NCI-H2107 treated with DMSO at 0.1 percent for 48 hours (cell line): ENCODE data around the gene DPYD.
A peak's percentile ranks its signal among the peaks of the same experiment; 100 is the strongest.

Experiments used
- DNase-seq: peaks from one replicate; lab custom pipeline; 2025; ENCODE audit not compliant: unreplicated experiment; lab: John Stamatoyannopoulos, UW

Gene DPYD

DNA sequence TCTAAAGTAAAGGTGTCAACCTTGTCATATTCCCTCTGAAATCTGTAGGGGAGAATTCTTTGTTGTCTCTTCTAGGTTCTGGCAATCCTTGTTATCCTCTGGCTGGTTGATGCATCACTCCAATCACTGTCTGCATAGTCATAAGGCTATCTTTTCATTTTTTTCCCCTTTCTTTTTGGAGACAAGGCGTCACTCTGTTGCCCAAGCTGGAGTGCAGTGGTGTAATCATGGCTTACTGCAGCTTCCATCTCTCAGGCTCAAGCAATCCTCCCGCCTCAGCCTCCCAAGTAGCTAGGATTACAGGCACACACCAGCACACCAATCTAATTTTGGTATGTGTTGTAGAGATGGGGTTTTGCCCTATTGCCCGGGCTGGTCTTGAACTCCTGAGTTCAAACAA is 12.9 kb downstream of the DPYD start:
- DNase-seq = no peak

DNA sequence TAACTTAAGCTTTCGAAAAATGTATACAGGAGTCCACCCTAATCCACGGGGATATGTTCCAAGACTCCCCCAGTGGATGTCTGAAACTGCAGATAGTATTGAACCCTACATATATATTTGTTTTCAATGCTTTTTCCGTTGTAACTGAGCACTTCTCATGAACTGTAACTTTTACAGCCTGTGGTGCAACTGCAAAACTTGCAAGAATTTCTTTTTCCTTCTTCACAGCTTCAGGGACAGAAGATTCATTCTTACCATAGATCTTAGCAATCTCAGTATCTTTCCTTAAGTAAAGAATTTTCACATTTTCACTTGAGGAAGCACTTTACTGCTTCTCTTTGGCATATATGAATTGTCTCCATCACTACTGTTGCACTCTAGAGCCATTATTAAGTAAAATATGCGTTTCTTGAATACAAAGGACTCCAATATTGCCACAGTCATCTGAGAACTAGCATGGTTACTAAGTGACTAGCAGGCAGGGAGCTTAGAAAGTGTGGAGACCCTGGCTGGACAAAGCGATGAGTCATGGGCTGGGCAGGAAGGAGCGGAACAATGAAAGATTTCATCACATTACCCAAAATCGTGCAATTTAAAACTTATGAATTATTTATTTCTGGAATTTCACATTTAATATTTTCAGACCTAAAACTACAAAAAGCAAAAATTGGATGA is 14.1 kb downstream of the DPYD start:
- no peak for DNase-seq

DNA sequence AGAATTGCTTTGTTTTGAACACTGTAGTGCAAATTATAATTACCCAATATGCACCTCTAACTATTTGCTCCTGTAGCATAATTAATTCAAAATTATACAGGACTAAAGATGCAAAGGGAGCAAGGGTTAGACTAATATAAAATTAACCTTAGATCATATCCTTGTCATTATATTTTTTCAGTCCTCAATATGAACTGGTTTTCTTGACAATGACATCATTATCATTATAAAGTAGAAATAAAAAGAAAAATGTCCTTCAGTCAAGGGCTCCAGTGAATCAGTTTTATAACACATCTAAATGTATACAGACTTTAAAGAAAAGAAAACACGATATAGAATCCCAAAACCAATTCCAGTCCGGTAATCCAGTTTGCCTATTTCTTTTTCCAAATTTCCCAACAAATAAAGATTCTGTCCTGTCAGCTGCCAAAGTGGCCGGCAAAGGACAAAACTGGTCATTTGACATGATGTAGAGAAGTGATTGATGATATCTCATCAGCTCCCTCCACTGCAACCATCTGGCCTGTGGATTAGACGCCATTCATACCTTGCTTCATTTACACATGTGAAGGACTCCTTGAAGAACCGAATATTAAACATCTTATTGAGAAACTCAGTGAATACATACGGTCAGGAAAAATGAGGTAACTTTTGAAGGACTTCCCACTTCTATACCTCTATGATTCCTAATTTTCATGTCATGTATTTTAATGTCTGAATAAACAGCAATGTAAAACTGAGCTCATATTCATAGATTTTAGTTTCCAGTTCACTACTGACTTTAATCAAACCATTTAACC is 15.5 kb downstream of the DPYD start:
- DNase-seq = no peak

DNA sequence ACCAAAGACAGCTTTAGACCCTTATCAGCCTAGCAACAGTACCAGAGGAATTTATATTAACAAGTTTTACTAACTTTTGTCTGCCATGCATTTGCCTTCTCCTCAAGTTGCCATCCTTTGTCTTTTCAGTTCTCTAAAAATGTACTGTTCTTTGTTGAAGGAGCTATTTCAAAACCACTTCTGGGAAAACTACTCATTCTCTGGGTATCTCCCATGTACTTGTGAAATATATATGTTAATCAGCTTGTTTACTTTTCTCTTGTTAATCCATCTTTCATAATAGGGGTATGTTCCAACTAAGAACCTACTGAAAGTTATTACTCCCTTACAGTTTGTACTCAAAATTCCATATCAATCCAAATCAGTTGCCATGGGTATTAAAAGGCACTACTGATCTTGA is 16.3 kb downstream of the DPYD start:
- peak; percentile 41 for DNase-seq

DNA sequence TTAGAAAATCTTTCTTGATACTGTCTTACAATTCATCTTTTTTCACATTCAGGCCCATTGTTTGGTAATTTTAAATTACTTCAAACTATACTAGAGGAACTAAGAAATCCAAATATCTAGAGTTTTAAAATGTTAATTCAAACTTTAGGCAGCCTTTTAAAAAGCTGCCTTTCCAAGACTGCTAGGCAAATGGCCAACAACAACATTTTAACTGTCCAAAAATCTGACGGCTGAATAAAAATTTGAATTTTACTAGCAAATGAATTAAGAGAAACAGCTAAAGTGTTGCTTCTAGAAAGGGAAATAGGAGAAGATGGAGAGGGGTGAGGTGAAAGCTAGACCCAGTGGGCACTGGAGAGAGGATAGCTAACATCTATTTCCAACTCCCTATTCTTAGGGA is 17.2 kb downstream of the DPYD start:
- no peak for DNase-seq

DNA sequence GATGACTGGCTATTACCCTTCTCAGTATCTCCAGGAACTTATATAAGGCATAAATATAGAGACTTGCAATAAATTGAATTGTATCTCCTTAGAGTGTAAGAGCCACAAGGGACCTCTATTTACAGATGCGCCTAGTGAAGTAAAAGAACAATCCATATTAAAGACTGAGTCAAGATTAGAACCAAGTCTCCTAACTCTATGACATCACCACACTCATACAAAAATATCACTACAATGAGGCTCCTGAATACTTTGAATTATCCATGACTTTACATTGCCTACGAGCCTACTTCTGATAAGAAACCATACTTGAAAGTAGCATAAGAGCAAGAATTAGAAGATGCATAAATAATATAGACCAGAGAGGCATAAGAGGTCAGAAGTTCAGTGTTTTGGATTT is 18.8 kb downstream of the DPYD start:
- DNase-seq = no peak

DNA sequence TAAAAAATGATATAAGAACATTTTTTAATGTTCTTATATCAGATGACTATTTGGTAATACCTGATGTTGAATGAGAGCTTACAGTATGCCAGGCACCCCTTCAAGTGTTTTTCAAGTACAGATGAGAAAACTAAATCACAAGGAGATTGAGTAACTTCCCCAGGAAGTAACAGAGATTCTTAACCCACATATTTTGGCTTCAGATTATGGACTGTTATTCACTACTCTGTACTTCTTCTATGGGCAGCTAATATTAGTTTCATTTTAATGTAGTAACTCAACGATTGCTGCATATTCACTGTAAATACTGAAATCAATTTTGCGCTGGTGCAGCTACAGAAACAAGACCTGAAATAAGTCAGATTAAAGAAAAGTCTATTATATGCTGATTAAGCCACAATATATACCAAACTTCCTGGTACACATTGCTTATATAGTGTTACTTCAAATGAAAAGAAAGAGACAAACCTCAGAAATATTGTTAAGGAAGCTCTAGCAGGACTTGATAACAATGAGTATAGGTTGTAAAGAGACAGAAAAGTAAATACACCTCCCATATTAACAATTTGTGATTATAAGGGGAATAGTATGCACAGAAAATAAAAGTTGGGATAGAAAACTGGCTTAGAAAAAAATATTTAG is 19.7 kb downstream of the DPYD start:
- DNase-seq = no peak

DNA sequence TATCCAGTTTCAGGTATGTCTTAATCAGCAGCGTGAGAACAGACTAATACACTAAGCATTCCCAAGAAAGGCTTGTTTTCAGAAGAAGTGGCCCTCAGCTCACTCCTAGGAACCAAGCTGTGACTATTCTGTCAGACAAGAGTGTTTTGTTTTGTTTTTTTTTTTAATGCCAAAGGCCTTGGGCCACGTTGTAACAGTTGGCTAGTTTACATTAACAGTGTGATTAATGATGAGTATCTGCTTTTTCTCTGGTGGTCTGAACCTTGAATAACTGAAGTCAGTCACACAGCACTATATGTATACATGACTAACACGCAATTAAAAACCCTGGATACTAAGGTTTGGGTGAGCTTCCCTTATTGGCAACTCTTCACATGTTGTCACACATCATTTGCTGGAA is 21.9 kb downstream of the DPYD start:
- no peak for DNase-seq

DNA sequence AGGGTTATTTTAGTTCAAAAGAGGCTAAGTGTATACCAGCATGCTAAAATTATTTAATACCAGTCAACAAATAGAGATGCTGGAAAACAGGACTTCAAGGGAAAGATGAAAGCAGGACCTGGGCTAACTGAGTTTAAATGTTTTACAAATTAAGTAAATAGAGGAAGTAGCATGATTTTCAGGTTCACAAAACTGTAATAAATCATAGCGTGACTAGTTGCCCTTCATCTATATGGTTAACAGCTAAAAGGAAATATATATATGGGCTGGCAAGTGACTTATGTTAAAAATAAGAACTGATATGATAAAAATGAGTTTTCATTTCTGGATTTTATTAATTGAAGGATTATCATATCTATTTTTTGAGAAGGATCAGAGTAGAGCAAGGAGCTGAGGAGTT is 25.6 kb downstream of the DPYD start:
- DNase-seq = no peak

DNA sequence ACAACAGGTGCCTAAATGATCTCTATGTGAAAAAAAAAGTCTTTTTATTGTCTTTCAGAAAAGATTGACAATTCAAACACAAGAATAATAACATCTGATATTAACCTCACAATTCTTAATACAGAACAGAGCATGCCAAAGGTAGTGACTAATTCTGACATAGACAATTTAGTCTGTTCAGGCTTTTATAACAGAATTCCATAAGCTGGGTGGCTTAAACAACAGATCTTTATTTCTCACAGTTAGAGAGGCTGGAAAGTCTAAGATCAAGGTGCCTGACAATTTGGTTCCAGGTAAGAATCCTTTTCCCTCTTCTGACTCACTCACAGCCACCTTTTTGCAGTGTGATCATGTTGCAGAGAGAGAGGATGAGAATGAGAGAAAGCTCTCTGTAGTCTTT is 27.0 kb downstream of the DPYD start:
- no peak for DNase-seq

DNA sequence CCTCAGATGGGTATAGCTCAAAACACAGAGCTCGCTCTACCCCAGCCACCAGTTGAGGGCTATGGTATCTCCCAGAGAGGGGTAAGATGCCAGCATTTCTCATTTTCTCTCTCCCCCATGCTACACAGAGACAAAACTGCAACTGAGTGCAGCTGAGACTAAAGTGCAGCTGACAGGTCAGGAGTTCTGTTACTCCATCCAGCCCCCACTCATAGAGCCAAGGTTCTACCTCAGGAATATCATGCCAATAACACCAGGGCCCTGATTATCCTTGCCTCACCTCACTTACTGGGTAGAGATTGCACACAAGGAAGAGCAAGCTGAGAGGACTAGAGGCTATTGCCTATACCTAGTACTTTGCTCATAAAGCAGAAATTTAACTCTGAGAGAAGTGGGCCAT is 34.6 kb downstream of the DPYD start:
- no peak for DNase-seq

DNA sequence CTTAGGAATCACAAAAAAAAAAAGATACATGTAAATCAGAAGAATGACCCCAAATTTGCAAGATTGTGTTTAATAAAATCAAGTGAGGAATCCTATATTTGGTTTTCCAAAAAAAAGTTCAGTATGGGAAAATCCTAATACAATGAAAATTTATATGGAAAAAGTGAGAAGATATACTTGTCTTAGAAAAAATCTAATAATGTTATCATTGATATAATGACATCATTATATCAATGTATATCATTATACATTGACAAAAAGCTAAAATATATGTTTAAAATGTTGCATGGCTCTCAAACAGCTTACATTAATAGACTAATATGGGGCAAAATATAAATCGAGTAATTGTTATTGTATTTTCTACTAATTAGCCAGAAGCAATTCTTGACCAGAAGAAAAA is 37.0 kb downstream of the DPYD start:
- DNase-seq = no peak

DNA sequence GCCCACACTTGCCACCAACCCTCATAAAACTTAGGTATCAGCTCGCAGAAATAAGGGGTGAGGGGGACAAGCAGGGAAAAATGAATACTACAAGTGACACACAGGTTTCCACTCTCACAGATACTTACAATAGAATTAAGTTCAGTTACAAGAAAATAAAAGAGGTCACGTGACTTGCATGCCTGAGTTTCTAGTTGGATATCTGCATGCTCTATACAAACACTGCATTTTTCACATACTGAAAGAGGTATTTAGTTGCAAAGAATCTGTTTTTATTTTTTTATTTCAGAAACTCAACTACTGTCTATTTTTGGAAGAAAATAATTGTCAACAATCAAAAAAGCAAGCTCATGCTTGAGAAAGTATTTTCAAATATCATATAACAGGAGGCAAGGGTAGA is 43.5 kb downstream of the DPYD start:
- no peak for DNase-seq

DNA sequence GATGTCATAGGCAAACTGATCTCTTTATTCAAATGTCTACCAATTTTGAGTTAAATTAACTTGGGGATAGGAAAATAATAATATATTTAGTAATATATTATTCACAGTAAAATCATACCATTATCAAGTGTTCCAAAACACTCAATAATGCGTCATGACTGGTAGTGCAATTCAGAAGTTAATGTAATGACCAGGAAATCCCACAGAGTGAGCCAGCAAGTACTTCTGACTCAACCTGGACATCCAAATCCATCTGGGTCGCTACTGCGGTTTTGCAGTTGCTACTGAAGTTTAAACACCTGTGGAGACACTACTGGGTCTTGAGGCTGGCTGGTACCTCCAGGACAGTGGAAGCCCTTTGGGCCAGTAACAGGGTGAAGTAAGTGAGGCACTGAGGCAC is 44.8 kb downstream of the DPYD start:
- DNase-seq = no peak

DNA sequence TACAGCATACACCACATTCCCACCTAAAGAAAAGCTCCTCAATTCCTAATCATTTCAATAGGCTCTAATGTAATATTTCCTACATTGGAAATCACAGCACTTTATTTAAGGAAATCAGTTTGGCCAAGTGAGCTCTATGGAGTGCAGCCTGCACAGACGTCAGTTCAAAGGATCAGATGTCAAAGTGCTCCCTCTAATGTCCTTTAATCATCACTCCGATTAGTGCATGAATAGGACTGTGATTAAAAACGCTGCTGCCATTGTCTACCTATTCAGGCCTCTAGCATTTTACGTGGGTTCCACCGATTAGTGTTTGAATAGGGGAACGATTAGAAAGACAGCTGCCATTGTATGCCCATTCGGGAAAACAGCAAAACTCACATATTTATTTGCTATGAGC is 50.2 kb downstream of the DPYD start:
- DNase-seq = peak; percentile 62

DNA sequence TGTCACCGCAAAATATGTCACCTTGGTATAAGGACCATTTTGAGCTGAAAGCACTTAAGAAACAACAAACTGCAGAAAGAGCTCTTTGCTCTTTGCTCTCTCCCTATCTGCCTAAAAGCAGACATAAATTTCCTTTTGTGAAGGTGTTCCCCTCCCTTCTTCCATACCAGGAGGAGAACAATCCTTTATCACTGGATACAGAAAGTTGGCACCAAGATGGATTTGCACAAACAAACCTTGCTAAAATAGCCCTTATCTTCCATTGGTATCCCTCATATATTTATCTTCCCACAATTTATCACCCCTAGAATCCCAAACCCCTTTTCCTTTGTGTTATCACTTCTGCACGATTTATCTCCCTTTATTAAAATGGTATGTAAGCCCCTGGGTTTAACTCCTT is 51.4 kb downstream of the DPYD start:
- DNase-seq = no peak

DNA sequence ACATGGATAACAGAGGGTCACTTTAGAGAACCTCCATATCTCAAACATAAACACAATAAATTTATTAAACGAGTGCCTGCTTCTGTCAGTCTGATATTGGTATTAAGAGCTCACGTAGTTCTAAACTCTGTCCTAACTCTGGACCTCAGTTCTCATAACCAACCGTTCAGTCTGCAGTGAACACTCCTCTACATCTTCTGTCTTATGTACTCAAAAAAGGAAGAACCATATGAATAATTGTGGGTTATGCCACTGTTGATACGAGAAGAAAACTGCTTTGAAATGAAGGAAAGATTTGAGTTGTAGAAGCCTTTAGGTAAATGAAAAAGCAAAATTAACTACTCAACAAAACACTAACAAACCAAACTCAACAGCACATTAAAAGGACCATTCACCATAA is 53.7 kb downstream of the DPYD start:
- DNase-seq = no peak

DNA sequence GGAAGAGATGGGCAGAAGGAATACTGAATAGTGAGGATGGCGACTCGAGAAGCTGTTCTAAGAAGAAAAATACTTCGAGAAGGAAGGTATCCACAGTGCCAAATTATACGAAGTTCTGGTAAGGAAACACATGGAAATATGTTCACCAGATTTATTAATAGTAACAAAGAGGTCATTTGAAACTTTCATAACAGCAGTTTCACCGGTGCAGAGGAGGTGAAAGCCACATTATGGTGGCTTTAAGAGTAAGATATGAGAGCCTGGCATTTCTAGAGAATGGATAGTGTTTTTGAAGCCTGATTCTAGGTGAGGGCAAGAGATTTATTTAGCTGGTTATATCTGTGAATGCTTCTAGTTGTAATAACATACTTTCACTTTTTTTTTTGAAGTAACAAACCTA is 56.2 kb downstream of the DPYD start:
- DNase-seq = peak; percentile 8

DNA sequence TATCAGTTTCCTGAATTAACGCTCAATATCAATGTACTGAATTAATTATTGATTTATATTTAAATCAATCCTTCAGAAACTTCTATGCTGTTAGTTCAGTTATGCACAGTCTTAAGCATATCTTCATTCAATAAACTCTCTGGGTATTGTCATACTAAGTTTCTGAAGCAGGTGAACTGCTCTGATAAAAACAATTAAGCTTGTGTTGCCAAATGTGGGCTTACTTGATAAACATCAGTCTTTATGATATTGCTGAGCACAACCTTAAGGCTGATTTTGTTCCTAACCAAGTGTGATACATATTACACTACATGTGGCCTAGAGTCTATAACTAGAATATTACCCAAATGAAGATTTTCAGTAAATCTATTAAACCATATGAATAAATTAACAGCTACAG is 67.6 kb downstream of the DPYD start:
- no peak for DNase-seq

DNA sequence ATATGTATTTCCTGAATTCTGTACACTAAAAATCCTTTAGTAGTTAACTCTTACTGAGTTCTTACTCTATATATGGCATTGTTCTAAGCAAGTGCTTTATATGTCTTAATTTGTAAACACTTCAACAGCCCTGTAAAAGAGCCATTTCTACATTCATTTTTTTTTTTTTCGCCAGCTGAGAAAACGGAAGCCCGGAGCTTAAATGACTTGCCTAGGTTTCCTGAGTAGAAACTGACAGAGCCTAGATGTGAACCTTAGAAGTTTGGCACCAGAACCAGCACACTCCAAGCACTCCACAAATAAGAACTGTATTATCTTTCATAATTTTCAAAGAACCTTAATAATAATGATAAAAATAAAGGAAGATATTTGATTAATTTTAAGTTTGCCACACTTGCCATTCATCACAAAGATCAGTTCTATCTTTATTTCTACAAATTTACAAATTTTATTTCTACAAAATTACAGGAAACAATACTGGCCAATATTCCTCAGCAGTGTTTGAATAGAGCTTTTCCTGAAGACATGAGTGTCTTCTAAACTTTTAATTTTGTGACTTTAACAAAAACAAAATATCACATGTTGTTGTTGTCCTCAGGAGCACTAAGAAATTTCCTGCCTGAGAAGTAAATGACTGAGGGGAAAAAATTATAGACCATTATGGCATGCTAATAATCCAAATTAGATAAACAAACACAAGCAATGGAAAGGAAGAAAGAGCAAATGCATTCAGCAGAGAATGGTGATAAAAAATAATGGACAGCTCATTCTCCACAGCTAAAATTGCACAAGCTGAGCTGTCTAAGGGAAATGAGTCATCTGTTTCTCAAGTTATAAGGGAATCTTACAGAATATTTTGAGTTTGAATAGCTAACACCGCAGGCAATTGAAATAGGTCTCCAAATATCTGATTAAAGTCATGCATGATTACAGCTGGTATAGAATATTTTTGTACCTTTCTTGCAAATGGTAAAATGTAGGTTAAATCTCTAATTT is 71.2 kb downstream of the DPYD start:
- peak; percentile 30 for DNase-seq

DNA sequence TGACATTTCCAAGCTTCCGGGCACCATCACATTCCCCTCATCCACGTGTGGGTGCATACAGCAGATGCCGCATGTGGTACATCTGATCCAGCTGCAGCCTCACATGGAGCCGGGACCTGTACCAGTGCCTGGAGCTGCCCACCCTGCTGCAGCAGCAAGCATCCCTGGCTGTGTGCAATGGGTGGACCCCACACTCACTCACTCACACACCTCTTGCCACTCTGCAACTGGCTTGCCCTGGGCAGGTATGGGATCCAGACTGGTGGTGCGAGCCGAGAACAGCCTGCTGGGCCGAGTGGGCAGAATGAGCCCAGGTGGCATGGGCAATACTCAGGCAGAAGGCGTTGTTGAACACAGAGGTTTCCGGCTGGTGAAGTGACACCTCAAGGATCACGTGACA is 75.0 kb downstream of the DPYD start:
- no peak for DNase-seq
